ENCODE data around the gene ZNF652.

- TF ChIP-seq POLR2A (IDR thresholded peaks at IDR 0.05; ENCODE audit: low read depth, low read length), result no peak
- TF ChIP-seq RFX5 (IDR thresholded peaks at IDR 0.05; ENCODE audit: low read depth, low read length), result no peak
- TF ChIP-seq CTCF (conservative IDR thresholded peaks at IDR 0.05; ENCODE audit: low read depth, low read length), result no peak
- TF ChIP-seq, protein P1, sequence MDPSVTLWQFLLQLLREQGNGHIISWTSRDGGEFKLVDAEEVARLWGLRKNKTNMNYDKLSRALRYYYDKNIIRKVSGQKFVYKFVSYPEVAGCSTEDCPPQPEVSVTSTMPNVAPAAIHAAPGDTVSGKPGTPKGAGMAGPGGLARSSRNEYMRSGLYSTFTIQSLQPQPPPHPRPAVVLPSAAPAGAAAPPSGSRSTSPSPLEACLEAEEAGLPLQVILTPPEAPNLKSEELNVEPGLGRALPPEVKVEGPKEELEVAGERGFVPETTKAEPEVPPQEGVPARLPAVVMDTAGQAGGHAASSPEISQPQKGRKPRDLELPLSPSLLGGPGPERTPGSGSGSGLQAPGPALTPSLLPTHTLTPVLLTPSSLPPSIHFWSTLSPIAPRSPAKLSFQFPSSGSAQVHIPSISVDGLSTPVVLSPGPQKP (IDR thresholded peaks at IDR 0.05; ENCODE audit: borderline replicate concordance, low read depth, low read length), result no peak
- no peak for TF ChIP-seq MXI1 (IDR thresholded peaks at IDR 0.05; ENCODE audit: borderline replicate concordance, low read depth, low read length)
- TF ChIP-seq MAZ (IDR thresholded peaks at IDR 0.05; ENCODE audit: borderline replicate concordance, low read depth, low read length), result no peak
- TF ChIP-seq RCOR1 (IDR thresholded peaks at IDR 0.05; ENCODE audit: insufficient replicate concordance, low read length), result no peak
- no peak for TF ChIP-seq CEBPB (IDR thresholded peaks at IDR 0.05; ENCODE audit: low read depth, low read length)
- no peak for TF ChIP-seq NFE2L2 (IDR thresholded peaks at IDR 0.05; ENCODE audit: low read depth, low read length)
- TF ChIP-seq MAFK (IDR thresholded peaks at IDR 0.05; ENCODE audit: low read depth, low read length), result no peak
- TF ChIP-seq SMC3 (IDR thresholded peaks at IDR 0.05; ENCODE audit: low read depth, low read length), result no peak
- TF ChIP-seq RAD21 (IDR thresholded peaks at IDR 0.05; ENCODE audit: low read length), result no peak
- TF ChIP-seq FOS (IDR thresholded peaks at IDR 0.05; ENCODE audit: low read depth, low read length), result no peak
- TF ChIP-seq USF2 (IDR thresholded peaks at IDR 0.05; ENCODE audit: low read depth, low read length), result no peak
Observed at GRCh38 chr17:49278076-49278475, 84.0 kb downstream of the ZNF652 start.

Measured in IMR-90 (cell line).